ENCODE results near the gene MAP1LC3C.

Gene MAP1LC3C

GRCh38 chr1:241999026-241999425 lies at the start of gene MAP1LC3C:
Gene MAP1LC3C (minus strand): TSS chr1:241999098. CDS start chr1:241999008, 90 bp downstream.
- no peak for DNase-seq (ENCODE audit: low spot score)

GRCh38 chr1:242043165-242043564 lies 44.3 kb upstream of the MAP1LC3C start:
- no peak for DNase-seq (ENCODE audit: low spot score)

GRCh38 chr1:242034392-242034791 lies 35.5 kb upstream of the MAP1LC3C start:
- no peak for DNase-seq (ENCODE audit: low spot score)

GRCh38 chr1:242033447-242033846 lies 34.5 kb upstream of the MAP1LC3C start:
- no peak for DNase-seq (ENCODE audit: low spot score)

- DNase-seq (ENCODE audit: low spot score) = no peak
Observed at GRCh38 chr1:242030071-242030470, 31.2 kb upstream of the MAP1LC3C start.

GRCh38 chr1:242025681-242026080 lies 26.8 kb upstream of the MAP1LC3C start:
- no peak for DNase-seq (ENCODE audit: low spot score)

GRCh38 chr1:242023805-242024204 lies 24.9 kb upstream of the MAP1LC3C start:
- no peak for DNase-seq (ENCODE audit: low spot score)

- no peak for DNase-seq (ENCODE audit: low spot score)
Observed at GRCh38 chr1:242019018-242019417, 20.1 kb upstream of the MAP1LC3C start.

- no peak for DNase-seq (ENCODE audit: low spot score)
Observed at GRCh38 chr1:242017580-242018233, 18.8 kb upstream of the MAP1LC3C start.

- DNase-seq (ENCODE audit: low spot score) = no peak
Observed at GRCh38 chr1:242016479-242016878, 17.6 kb upstream of the MAP1LC3C start.

GRCh38 chr1:242011894-242012660 lies 13.2 kb upstream of the MAP1LC3C start:
- no peak for DNase-seq (ENCODE audit: low spot score)

- DNase-seq (ENCODE audit: low spot score) = no peak
Observed at GRCh38 chr1:242008826-242009495, 10.1 kb upstream of the MAP1LC3C start.

GRCh38 chr1:242006976-242007375 lies 8.1 kb upstream of the MAP1LC3C start:
- DNase-seq (ENCODE audit: low spot score) = no peak

- no peak for DNase-seq (ENCODE audit: low spot score)
Observed at GRCh38 chr1:242005866-242006535, 7.1 kb upstream of the MAP1LC3C start.

GRCh38 chr1:242004751-242005495 lies 6.0 kb upstream of the MAP1LC3C start:
- DNase-seq (ENCODE audit: low spot score) = no peak

- no peak for DNase-seq (ENCODE audit: low spot score)
Observed at GRCh38 chr1:242002510-242002909, 3.6 kb upstream of the MAP1LC3C start.

- DNase-seq (ENCODE audit: low spot score) = no peak
Observed at GRCh38 chr1:242002072-242002471, 3.2 kb upstream of the MAP1LC3C start.

- no peak for DNase-seq (ENCODE audit: low spot score)
Observed at GRCh38 chr1:242000434-242000833, 1.5 kb upstream of the MAP1LC3C start.

- peak; percentile 90 for DNase-seq (ENCODE audit: low spot score)
Observed at GRCh38 chr1:241998412-241998921, 431 bp downstream of the MAP1LC3C start.

- no peak for DNase-seq (ENCODE audit: low spot score)
Observed at GRCh38 chr1:241997401-241997998, 1.4 kb downstream of the MAP1LC3C start.

- DNase-seq (ENCODE audit: low spot score) = no peak
Observed at GRCh38 chr1:241994171-241994570, 4.7 kb downstream of the MAP1LC3C start.

Measured in left forelimb (tissue), 1 donor.